Measurements from ENCODE around the gene GRB10. TPM values are rescaled to one million over a fixed set of nuclear protein-coding genes. Genes with fewer than 3 reads are reported as not detected.

The GRB10 gene
- total and polyA plus RNA-seq, 2 experiments from 2014 or later = 35.0 to 154 TPM

- TF ChIP-seq, protein P1, sequence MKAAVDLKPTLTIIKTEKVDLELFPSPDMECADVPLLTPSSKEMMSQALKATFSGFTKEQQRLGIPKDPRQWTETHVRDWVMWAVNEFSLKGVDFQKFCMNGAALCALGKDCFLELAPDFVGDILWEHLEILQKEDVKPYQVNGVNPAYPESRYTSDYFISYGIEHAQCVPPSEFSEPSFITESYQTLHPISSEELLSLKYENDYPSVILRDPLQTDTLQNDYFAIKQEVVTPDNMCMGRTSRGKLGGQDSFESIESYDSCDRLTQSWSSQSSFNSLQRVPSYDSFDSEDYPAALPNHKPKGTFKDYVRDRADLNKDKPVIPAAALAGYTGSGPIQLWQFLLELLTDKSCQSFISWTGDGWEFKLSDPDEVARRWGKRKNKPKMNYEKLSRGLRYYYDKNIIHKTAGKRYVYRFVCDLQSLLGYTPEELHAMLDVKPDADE (IDR thresholded peaks at IDR 0.05) = no peak
- no peak for TF ChIP-seq CREB1 (CRISPR knock-in tag; IDR thresholded peaks at IDR 0.05; ENCODE audit: low read depth)
- TF ChIP-seq EZH2phosphoT487 (IDR thresholded peaks at IDR 0.05; ENCODE audit: unreplicated experiment) = no peak
- TF ChIP-seq, protein P2, sequence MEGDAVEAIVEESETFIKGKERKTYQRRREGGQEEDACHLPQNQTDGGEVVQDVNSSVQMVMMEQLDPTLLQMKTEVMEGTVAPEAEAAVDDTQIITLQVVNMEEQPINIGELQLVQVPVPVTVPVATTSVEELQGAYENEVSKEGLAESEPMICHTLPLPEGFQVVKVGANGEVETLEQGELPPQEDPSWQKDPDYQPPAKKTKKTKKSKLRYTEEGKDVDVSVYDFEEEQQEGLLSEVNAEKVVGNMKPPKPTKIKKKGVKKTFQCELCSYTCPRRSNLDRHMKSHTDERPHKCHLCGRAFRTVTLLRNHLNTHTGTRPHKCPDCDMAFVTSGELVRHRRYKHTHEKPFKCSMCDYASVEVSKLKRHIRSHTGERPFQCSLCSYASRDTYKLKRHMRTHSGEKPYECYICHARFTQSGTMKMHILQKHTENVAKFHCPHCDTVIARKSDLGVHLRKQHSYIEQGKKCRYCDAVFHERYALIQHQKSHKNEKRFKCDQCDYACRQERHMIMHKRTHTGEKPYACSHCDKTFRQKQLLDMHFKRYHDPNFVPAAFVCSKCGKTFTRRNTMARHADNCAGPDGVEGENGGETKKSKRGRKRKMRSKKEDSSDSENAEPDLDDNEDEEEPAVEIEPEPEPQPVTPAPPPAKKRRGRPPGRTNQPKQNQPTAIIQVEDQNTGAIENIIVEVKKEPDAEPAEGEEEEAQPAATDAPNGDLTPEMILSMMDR (conservative IDR thresholded peaks at IDR 0.05; ENCODE audit: low read depth in 2 of 2) = no peak
Measured at GRCh38 chr7:50826371-50827172, 43.9 kb upstream of the GRB10 start (continued).

DNA sequence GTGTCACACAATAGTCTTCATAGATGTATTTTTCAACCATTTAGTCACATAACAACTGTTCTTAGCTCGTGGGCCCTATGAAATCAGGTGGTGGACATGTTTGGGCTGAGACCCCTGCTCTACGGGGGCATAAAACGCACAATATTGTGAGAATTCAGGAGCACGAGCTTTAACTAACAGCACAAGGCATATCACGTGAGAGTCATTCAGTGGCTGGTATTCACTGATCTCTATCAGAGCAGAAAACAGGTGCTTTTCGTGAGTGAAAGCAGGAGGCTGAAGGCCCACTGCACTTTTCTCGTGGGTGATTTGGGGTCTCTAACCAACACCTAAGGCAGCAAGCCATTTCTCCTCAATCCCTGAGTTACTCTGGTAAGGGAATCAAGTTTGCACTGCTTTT, 42.8 kb upstream of the GRB10 start:
- H3K27ac ChIP-seq (ENCODE audit: low read depth) = no peak overlapping the region
- no peak overlapping the region for H3K27ac Mint-ChIP-seq
- peaks cover 13% of the 10 kb centered on the region for H3K4me1 Mint-ChIP-seq
- H3K79me2 ChIP-seq (replicated peaks; ENCODE audit: insufficient read depth) = no peaks in the 10 kb centered on the region
- ATAC-seq = no peak
- TF ChIP-seq, protein P3, sequence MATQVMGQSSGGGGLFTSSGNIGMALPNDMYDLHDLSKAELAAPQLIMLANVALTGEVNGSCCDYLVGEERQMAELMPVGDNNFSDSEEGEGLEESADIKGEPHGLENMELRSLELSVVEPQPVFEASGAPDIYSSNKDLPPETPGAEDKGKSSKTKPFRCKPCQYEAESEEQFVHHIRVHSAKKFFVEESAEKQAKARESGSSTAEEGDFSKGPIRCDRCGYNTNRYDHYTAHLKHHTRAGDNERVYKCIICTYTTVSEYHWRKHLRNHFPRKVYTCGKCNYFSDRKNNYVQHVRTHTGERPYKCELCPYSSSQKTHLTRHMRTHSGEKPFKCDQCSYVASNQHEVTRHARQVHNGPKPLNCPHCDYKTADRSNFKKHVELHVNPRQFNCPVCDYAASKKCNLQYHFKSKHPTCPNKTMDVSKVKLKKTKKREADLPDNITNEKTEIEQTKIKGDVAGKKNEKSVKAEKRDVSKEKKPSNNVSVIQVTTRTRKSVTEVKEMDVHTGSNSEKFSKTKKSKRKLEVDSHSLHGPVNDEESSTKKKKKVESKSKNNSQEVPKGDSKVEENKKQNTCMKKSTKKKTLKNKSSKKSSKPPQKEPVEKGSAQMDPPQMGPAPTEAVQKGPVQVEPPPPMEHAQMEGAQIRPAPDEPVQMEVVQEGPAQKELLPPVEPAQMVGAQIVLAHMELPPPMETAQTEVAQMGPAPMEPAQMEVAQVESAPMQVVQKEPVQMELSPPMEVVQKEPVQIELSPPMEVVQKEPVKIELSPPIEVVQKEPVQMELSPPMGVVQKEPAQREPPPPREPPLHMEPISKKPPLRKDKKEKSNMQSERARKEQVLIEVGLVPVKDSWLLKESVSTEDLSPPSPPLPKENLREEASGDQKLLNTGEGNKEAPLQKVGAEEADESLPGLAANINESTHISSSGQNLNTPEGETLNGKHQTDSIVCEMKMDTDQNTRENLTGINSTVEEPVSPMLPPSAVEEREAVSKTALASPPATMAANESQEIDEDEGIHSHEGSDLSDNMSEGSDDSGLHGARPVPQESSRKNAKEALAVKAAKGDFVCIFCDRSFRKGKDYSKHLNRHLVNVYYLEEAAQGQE (IDR thresholded peaks at IDR 0.05; ENCODE audit: unreplicated experiment) = no peak
- H3K4me3 Mint-ChIP-seq = no peak overlapping the region
- no peak overlapping the region for H3K4me2 ChIP-seq
- H3K27me3 ChIP-seq (ENCODE audit: insufficient read depth) = no peaks in the 10 kb centered on the region
- H3K4me3 ChIP-seq = no peak overlapping the region
- peaks cover 1% of the 10 kb centered on the region for H3K27me3 Mint-ChIP-seq (ENCODE audit: insufficient read depth, low read depth, poor library complexity)
- DNase-seq (ENCODE audit: low spot score) = no peak
- H3K4me1 ChIP-seq (ENCODE audit: insufficient read depth) = peaks cover 7% of the 10 kb centered on the region; the same call in 1 of the 2 replicates
- H3K36me3 ChIP-seq (ENCODE audit: insufficient read depth) = no peaks in the 10 kb centered on the region; the same call in 1 of the 2 replicates
- no peak overlapping the region; the same call in 1 of the 2 replicates for H2AFZ ChIP-seq
- peaks cover 19% of the 10 kb centered on the region for H3K9me2 ChIP-seq (ENCODE audit: insufficient read depth)
- no peaks in the 10 kb centered on the region for H4K20me1 ChIP-seq (replicated peaks; ENCODE audit: insufficient read depth)
- no peaks in the 10 kb centered on the region for H3F3A ChIP-seq (replicated peaks; ENCODE audit: low read depth)
- H3K9me3 Mint-ChIP-seq = no peaks in the 10 kb centered on the region
- no peaks in the 10 kb centered on the region for H3K36me3 Mint-ChIP-seq (ENCODE audit: low read depth)

All from GM23338 (cell line).